NT2/D1 (cell line): ENCODE data around the gene TBC1D7.

ENCODE experiments used
- SUZ12 ChIP-seq: IDR thresholded peaks from 2 replicates; pipeline ENCODE4 v1.6.1; 2011; ENCODE audit not compliant: insufficient read length, insufficient read depth; ENCODE audit errors: extremely low read depth
- YY1 ChIP-seq: IDR thresholded peaks from 2 replicates; pipeline ENCODE4 v1.6.1; 2011; ENCODE audit not compliant: insufficient read length, insufficient read depth
- ZNF274 ChIP-seq: IDR thresholded peaks from 2 replicates; pipeline ENCODE4 v1.6.1; 2011; ENCODE audit warnings: mild to moderate bottlenecking, low read depth, low read length

GRCh38 chr6:13281686-13282085 lies 46.7 kb downstream of the TBC1D7 start:
- TF ChIP-seq YY1 (no peak), SUZ12 (no peak), ZNF274 (no peak)
